GOT3 (cell line): Measurements from ENCODE around the gene KIF25.

Source experiments
- DNase-seq: peaks from one replicate; lab custom pipeline; 2025; ENCODE audit warnings: mixed read lengths; lab: John Stamatoyannopoulos, UW

KIF25 gene

DNA sequence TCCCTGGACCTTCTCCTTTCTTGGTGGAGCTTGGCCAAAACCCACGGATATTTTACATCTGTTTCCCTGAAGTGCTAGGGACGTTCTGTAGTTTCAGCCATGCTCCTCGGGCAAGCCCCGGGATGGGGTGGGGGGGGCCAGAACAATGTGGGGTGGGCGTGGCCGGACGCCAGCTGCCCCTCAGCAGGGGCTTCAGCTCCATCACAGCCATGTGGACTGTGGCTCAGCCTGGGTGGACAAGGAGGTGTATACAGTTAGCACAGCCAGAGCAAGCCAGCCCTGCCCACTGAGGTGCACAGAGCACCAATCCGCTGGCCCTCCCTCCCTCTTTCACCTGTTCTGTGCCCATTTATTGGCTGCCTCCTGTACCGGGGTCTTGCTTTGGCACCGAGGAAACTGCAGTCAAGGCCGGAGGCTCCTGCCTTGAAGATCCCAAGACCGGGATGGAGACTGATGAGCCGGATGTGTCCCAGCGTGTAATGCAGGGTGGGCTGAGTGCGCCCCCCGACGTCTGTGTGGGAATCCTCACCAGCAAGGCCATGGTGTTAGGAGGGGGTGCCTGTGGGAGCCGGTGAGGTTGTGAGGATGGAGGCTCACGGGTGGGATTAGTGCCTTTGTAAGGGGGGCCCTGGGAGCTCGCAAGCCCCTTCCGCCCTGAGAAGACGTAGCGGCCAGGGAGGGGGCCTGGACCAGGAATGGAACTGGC, 53.6 kb downstream of the KIF25 start:
- DNase-seq = no peak

GRCh38 chr6:168051648-168052047, 54.2 kb downstream of the KIF25 start:
- DNase-seq = no peak

GRCh38 chr6:168052291-168052891, 54.9 kb downstream of the KIF25 start:
- DNase-seq = no peak

GRCh38 chr6:168053086-168053956, 55.9 kb downstream of the KIF25 start:
- DNase-seq = no peak

DNA sequence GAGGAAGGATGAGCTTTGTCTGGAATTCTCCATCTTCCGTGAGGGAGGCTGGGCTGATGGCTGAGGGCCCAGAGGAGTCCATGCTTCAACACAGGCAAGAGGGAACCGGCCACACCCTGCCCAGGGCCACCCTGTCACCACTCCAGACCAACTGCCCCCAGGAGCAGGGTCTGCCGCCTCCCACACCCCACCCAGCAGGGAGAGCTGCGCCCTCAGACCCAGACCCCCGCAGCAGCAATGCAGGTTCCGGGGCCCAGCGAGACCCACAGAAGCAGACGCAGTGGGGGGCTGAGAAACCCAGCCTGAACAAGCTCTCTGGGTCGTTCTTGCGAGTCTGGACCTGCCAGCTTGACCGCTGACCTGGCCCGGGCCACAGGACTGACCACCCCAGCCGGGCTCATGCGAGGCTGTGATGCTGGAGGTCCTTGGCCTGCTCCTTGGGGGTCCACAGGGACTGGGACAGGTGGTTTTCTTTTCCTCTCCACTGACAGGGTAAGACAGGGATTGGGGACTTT, 56.5 kb downstream of the KIF25 start:
- no peak for DNase-seq

DNA sequence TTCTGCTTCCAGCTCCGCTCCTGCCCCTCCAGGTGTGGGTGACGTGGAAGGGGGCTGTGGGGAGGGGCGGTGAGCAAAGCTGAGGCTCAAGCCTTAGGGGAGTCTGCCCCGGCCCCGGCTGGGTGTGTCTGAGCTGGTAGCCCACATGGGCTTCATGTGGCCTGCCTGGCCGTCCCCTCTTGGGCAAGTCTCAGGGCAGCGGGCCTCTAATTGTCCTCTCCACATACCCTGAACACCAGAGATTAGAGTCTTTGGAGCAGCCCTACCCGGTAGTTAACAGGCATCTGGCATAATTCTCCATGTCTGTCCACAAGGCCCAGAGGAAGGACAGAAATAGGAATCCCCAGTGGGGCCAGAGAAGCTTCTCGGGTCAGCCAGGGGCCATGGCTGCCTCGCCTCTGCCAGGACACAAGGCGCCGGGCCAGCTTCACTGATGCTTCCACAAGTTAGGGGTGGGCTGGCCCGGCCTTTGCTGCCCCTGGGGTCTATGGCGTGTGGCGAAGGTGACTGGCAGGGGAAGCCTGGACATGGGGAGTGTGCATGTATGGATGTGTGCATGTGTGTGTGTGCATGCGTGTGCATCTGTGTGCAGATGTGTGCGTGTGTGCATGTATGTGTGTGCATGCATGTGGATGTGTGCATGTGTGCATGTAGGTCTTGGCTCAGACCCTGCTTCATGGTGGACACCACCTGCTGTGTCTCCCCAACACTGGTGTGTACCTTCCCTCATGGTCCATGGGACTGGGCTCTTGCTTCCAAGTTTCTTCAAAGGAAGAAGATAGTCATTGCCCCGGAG, 57.5 kb downstream of the KIF25 start:
- DNase-seq = no peak

DNA sequence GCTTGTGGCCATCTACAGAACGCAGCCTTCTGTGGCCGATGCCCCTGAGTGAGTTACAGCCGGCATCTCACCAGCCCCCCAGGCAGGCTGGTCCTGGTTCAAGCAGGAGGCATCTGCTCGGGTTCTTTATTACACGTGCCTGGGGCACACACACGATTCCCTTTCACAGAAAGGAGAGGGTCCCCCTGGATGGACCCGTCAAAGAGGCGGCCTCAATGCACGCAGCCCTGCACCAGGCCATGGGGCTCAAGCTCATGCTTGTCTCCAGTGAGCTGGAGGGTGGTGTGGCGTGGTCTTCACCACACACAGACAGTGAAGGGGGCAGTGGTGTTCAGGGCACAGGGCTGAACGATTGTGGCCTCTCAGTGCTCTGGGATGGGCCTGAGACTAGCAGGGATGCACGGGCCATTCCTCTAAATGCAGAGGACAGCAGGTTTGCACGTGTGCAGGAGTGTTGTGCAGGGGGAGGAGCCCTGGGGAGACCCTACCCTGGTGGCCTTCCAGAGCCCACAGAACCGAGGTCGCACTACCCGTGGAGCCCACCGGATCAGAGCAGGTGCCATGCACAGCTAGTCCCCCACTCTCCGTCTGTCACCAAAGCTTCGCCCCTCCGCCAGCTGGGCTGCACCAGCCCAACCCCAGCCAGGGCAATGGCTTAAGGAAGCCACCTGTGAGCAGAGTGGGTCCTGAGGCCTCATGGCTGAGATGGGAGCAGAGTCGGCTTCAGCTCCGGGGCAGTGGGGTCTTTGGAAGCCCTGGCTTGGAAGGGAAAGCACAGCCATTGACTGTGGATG, 58.4 kb downstream of the KIF25 start:
- no peak for DNase-seq

DNA sequence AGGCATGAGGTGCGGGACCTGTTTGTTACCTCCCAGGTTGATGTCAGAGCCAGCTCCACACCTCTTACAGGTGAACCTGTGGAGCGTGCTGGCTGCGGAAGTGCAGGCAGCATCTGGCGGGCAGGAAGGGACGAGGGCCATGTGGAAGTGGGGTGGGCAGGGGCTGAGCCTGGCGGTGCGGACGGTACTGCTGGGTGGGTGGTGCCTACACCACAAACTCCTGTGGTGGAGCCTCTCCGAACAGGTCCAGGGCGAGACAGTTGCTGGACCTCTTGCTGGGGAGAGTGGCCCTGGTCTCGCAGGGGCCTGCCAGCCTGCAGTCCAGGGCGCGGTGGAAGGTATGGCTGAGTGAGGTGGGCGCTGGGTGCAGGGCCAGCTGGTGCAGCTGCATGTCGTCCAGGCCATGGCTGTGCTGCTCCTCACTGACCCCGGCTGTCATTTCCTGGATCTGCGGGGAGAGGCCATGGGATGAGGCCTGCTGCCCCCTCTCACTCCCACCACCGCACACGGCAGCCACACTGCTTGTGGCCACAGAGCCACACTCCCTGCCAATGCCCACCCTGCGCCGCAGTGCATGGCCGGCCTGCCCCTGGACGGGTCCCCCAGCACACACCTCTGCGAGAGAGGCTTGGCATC, 59.5 kb downstream of the KIF25 start:
- no peak for DNase-seq

DNA sequence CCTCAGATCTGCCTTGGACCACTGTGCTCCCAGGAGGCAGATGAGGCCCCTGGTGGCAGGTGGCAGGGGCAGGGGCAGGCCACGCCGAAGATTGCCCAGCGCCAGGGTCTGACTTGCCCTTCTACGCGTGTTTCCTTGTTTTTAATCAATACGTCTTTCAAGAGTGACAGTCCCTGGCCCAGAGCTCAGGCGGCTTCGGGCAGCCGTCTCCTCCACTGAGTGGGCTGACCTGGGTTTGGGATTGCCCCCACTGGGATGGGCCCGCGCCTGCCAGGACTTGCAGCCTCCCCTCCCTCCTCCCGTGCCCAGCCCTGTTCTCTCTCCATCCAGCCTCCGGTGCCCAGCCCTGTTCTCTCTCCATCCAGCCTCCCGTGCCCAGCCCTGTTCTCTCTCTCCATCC, 60.4 kb downstream of the KIF25 start:
- DNase-seq = no peak

DNA sequence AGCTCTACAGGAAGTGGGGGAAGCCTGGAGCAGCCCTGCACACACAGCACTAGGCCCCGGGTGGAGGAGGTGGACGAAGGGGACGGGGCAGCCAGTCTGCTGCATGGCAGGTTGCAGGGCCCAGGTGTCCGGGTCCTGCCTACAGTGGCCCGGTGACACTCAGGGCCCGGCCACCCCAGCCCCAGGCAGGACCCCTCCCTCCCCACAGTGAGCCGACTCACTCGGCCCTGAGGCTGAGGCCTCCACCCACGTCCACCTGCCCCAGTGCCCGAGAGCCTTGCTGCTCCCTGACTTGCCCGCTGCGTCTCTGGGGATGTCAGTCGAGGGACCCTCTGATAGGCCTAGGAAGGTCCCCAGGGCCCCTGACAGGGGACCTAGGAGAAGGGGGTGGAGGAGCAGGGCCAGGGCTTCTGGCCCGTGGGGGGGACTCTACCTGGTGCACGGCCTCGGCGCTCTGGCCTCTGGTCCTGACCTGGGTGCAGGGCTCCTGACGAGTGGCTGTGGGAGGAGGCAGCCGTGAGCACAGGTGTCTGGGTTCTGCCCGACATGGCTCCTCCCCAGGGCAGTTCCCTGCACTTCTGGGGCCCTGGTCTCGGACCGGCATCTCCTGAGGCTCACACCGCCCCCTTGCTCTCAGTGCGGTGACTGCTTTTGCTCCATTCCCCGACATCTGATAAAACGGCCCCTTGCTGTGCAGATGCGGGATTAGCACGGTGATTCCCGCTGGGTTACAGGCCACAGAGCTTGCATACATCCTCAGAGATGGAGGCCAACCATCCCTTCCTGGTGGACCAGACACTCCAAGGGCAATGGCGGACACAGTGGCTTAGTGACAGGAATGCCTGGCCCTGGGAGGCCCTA, 61.5 kb downstream of the KIF25 start:
- no peak for DNase-seq

GRCh38 chr6:168060521-168060931, 63.1 kb downstream of the KIF25 start:
- no peak for DNase-seq

DNA sequence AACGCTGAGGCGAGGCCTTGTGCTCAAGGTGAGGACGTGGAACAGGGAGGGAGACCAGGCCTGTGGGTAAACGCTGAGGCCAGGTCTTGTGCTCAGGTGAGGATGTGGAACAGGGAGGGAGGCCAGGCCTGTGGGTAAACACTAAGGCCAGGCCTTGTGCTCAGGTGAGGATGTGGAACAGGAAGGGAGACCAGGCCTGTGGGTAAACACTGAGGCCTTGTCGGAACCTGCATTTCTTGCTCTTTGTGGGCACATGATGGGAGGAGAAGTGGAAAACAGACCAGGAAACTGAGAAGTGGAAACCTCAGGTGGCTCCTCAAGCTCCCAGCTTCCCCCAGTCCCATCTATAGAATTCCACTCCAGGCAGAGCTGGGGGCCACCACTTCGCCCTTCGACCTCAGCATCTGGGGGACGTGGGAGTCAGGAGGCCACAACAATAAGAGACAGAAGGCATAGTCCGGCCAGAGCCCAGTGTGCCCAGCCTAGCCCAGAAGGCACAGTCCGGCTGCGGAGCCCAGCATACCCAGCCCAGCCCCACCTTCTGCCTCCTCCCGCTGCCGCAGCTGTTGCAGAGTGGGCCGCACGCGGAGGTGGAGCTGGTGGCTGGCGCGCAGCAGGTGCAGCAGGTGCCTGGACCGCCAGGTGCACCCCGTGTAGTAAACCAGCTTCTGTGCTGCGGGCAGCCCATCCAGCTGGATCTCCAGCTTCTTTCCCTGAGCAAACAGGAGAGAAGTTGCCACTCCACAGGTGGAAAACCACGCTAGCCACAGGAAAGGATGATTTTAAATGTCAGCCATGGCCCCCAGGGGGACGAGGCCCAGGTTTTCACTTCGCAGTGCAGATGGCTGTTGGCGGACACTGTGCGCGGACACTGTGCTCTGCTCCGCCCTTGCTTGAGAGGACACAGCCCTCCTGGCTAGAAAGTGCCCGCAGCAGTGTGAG, 64.1 kb downstream of the KIF25 start:
- no peak for DNase-seq

DNA sequence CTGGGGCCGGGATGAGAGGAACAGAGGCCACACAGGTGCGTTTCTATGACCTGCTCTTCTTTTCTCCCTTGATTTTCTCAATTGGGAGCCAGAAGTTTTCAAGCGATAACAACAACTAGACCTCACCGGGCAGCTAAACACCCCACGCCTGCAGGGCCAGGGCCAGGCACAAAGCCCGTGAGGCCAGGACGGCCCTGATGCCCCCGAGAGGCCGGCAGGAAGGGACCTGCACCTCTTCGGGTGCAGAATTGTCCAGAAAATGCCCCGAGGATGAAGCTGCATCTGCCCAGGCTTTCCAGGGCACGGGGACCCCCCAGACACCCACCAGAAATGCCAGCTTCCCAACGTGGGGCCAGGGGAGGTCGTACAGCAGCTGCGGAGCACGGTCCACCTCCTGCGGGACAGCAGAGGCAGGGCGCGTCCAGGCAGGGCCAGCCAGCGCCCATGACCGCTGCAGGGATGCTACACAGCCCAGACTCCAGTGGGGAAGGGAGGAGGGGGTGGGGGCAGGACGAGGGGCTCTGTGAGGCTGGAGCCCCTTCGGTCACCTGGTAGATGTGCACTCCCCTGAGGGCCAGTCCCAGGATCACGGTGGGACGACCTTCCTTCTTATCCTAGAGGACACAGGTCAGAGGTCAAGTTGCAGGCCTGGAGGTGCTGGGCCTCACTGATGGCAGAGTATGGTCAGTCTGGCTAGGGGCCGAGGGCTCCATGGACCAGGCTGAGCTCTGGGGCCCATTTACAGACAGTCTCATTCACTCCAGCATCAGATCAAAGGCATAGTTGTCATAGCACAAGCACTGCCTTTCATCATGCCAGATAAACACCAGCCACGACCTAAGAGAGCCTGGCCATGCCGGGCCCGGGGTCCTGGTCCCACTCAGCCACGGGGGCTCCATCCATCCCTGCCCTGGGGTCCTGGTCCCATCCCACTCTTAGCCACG, 65.1 kb downstream of the KIF25 start:
- DNase-seq = no peak

- DNase-seq = no peak
Observed at GRCh38 chr6:168063431-168063830, 66.0 kb downstream of the KIF25 start.

DNA sequence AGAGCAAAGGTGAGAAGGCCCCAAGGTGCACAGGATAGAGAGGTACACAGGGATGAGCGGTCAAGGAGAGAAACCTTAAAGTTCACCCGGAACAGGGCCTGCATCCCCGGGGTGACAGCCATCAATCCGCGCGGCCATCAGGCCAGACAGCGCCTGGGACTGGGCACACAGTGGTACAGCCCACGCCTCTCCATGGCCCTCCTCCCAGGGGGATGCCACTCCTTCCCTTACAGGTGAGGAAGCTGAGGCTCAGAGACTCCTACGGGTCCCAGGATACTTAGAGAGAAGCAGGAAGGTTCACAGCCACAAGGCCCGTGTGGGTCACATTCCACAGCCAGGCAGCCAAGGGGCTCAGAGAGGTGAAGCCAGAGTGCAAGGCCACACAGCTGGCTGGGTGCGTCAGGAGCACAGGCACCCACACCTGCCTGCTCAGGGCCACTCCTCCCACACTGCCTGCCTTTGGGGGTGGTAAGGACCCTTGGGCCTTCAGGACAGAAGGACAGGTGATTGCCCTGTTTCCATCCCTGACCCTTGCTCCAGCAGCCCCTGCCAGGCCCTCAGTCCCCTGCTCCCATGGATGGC, 66.8 kb downstream of the KIF25 start:
- DNase-seq = no peak

GRCh38 chr6:168067081-168067759, 69.7 kb downstream of the KIF25 start:
- DNase-seq = no peak
